Measurements from ENCODE around the gene DCAF6.

The DCAF6 gene

DNA sequence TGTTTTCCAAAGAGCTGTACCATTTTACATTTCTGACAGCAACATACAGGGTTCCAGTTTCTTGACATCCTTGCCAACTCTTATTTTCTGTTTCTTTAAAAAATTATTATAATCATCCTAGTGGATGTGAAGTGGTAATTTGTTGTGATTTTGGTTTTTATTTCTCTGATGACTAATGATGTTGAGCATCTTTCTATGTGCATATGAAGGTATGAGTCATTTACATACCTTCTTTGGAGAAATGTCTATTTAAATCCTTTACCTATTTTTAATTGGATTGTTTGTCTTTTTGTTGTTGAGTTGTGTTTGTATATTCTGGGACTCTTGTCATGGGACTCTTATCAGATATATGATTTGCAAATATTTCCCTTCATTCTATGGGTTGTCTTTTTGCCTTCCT is 21.2 kb downstream of the DCAF6 start:
- no peak for DNase-seq (ENCODE audit: low read depth, low spot score)
- H3K27me3 ChIP-seq (ENCODE audit: control insufficient read depth, insufficient read depth, low read length), result no peaks in the 10 kb centered on the region

DNA sequence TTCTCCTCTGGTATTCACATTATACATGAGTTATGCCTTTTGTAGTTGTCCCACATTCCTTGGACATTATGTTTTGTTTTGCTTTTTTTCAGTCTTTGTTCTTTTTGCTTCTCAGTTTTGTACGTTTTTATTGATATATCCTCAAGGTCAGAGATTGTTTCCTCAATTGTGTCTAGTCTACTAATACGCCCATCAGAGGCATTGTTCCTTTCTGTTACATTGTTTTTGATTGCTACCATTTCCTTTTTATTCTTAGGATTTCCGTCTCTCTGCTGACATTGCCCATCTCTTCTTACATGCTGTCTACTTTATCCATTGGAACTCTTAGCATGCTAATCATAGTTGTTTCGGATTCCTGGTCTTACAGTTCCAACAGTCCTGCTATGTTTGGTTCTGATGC is 28.2 kb downstream of the DCAF6 start:
- H3K27ac ChIP-seq (ENCODE audit: low read length), result no peak overlapping the region
- WGBS (ENCODE audit: insufficient coverage, insufficient read length), result no CpG with 5 or more reads among the region's 4 CpGs
- no peaks in the 10 kb centered on the region for H3K36me3 ChIP-seq (ENCODE audit: control insufficient read depth, insufficient read depth, low read length)
- no peaks in the 10 kb centered on the region for H3K9me3 ChIP-seq (ENCODE audit: control insufficient read depth, insufficient read depth, low read length)
- no peak overlapping the region for H3K4me3 ChIP-seq (ENCODE audit: low read length)
- DNase-seq (ENCODE audit: low read depth, low spot score), result no peak
- no peaks in the 10 kb centered on the region for H3K27me3 ChIP-seq (ENCODE audit: control insufficient read depth, insufficient read depth, low read length)
- no peaks in the 10 kb centered on the region for H3K4me1 ChIP-seq (ENCODE audit: control insufficient read depth, insufficient read depth, low read length)

More for the DNA sequence above, 21.2 kb downstream of the DCAF6 start:
- Histone ChIP-seq H3K27ac (ENCODE audit: low read length) (no peak overlapping the region), H3K4me1 (ENCODE audit: control insufficient read depth, insufficient read depth, low read length) (no peaks in the 10 kb centered on the region), H3K36me3 (ENCODE audit: control insufficient read depth, insufficient read depth, low read length) (no peaks in the 10 kb centered on the region; the same call in 1 of the 2 replicates), H3K9me3 (ENCODE audit: control insufficient read depth, insufficient read depth, low read length) (no peaks in the 10 kb centered on the region), H3K4me3 (ENCODE audit: low read length) (no peak overlapping the region)

DNA sequence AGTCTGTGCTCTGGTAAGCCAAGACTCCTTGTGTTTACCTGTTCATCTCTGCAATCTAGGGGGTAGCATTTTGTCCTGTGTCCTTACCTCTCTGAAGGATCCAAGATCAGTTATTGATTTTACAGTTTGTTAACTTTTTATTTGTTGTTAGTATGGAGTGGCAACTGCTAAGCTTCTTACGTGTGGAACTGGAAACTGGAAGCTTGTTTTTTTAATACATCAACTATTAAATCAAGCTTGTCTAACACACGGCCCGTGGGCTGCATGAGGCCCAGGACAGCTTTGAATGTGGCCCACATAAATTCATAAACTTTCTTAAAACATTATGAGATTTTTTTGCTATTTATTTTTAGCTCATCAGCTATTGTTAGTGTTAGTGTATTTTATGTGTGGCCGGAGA is 29.6 kb downstream of the DCAF6 start:
- Histone ChIP-seq H3K27me3 (ENCODE audit: control insufficient read depth, insufficient read depth, low read length) (no peaks in the 10 kb centered on the region), H3K9me3 (ENCODE audit: control insufficient read depth, insufficient read depth, low read length) (no peaks in the 10 kb centered on the region), H3K4me1 (ENCODE audit: control insufficient read depth, insufficient read depth, low read length) (no peaks in the 10 kb centered on the region), H3K4me3 (ENCODE audit: low read length) (no peak overlapping the region), H3K36me3 (ENCODE audit: control insufficient read depth, insufficient read depth, low read length) (no peaks in the 10 kb centered on the region), H3K27ac (ENCODE audit: low read length) (no peak overlapping the region)
- WGBS (ENCODE audit: insufficient coverage, insufficient read length), result no CpG with 5 or more reads among the region's 4 CpGs
- no peak for DNase-seq (ENCODE audit: low read depth, low spot score)

DNA sequence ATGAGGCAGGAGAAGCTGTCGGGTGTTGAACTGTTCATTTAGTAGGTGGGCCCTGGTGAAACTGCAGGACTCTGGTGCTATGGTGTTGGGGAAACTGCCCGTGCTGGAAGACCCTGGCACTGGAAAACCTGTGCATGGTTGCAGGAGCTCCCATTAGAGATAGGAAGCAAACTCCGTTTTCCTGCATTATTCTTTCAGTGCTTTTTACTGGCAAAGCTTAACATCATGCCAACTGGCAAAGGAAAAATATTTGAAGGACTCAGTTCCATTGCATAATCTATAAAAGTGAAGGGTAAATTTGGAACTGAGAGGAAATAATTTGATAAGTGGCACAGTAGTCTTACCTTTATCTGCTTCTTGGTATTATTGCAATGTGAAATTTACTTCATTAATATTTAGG is 32.1 kb downstream of the DCAF6 start:
- no CpG with 5 or more reads among the region's 3 CpGs for WGBS (ENCODE audit: insufficient coverage, insufficient read length)
- Histone ChIP-seq H3K4me3 (ENCODE audit: low read length) (no peak overlapping the region), H3K27ac (ENCODE audit: low read length) (no peak overlapping the region), H3K9me3 (ENCODE audit: control insufficient read depth, insufficient read depth, low read length) (no peaks in the 10 kb centered on the region), H3K4me1 (ENCODE audit: control insufficient read depth, insufficient read depth, low read length) (no peaks in the 10 kb centered on the region), H3K36me3 (ENCODE audit: control insufficient read depth, insufficient read depth, low read length) (no peaks in the 10 kb centered on the region), H3K27me3 (ENCODE audit: control insufficient read depth, insufficient read depth, low read length) (no peaks in the 10 kb centered on the region)
- no peak for DNase-seq (ENCODE audit: low read depth, low spot score)

DNA sequence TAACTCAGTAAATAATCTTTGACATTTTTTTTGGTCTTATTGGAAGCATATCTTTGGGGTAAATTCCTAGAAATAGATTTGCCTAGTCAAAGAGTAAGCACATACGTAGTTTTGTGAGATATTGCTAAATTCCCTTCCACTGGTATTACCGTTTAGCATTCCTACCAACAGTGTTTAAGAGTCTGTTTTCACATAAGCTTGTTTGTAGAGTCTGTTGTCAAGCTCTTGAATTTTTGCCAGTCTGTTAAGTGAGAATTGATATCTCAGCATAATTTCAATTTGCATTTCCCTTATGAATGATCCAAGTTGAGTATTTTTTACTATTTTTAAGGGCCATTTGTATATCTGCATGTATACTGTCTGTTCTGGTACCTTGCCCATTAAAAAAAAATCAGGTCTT is 37.3 kb downstream of the DCAF6 start:
- Histone ChIP-seq H3K27ac (ENCODE audit: low read length) (no peak overlapping the region), H3K4me3 (ENCODE audit: low read length) (no peak overlapping the region), H3K36me3 (ENCODE audit: control insufficient read depth, insufficient read depth, low read length) (0 out of 2 replicates have a peak, but pooled peaks cover 4% of the 10 kb centered on the region), H3K9me3 (ENCODE audit: control insufficient read depth, insufficient read depth, low read length) (no peaks in the 10 kb centered on the region), H3K27me3 (ENCODE audit: control insufficient read depth, insufficient read depth, low read length) (no peaks in the 10 kb centered on the region), H3K4me1 (ENCODE audit: control insufficient read depth, insufficient read depth, low read length) (no peaks in the 10 kb centered on the region)
- no CpG with 5 or more reads among the region's 2 CpGs for WGBS (ENCODE audit: insufficient coverage, insufficient read length)
- DNase-seq (ENCODE audit: low read depth, low spot score), result no peak

DNA sequence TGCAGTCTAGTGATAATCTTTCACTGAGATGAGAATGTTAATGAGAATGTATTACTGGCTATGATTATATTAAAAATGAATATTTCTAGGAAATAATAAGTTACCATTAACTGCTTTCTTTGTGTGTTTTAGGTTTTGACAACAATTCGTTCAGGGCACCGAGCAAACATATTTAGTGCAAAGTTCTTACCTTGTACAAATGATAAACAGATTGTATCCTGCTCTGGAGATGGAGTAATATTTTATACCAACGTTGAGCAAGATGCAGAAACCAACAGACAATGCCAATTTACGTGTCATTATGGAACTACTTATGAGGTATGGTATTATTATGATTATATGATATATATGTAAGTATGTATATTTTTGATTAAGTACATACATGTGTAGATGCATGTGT is 38.2 kb downstream of the DCAF6 start:
- no CpG with 5 or more reads among the region's 4 CpGs for WGBS (ENCODE audit: insufficient coverage, insufficient read length)
- Histone ChIP-seq H3K9me3 (ENCODE audit: control insufficient read depth, insufficient read depth, low read length) (no peaks in the 10 kb centered on the region), H3K4me1 (ENCODE audit: control insufficient read depth, insufficient read depth, low read length) (no peaks in the 10 kb centered on the region), H3K27me3 (ENCODE audit: control insufficient read depth, insufficient read depth, low read length) (no peaks in the 10 kb centered on the region), H3K36me3 (ENCODE audit: control insufficient read depth, insufficient read depth, low read length) (0 out of 2 replicates have a peak, but pooled peaks cover 4% of the 10 kb centered on the region), H3K4me3 (ENCODE audit: low read length) (no peak overlapping the region), H3K27ac (ENCODE audit: low read length) (no peak overlapping the region)
- no peak for DNase-seq (ENCODE audit: low read depth, low spot score)

DNA sequence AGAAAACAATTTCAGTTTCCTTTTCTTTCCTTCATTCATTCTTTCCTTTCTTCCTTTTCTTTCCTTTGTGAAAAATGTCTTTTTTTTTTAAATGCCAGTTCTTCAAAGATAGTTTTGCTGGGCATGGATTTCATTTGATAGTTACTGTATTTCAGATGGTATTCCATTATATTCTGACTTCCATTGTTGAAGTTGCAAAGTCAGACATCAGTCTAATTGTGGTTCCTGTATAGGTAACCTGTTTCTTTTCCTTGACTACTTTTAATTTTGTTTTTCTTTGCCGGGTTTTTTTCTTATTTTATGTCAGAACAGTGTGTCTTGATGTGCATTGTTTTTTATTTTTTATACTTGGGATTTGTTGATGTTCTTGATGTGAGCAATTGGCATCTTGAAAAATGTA is 40.8 kb downstream of the DCAF6 start:
- no CpG with 5 or more reads among the region's 1 CpG for whole genome bisulfite sequencing (ENCODE audit: insufficient coverage, insufficient read length)
- Histone ChIP-seq H3K27ac (ENCODE audit: low read length) (no peak overlapping the region), H3K4me1 (ENCODE audit: control insufficient read depth, insufficient read depth, low read length) (no peaks in the 10 kb centered on the region), H3K9me3 (ENCODE audit: control insufficient read depth, insufficient read depth, low read length) (no peaks in the 10 kb centered on the region), H3K4me3 (ENCODE audit: low read length) (no peak overlapping the region), H3K36me3 (ENCODE audit: control insufficient read depth, insufficient read depth, low read length) (0 out of 2 replicates have a peak, but pooled peaks cover 4% of the 10 kb centered on the region), H3K27me3 (ENCODE audit: control insufficient read depth, insufficient read depth, low read length) (no peaks in the 10 kb centered on the region)
- no peak for DNase-seq (ENCODE audit: low read depth, low spot score)

DNA sequence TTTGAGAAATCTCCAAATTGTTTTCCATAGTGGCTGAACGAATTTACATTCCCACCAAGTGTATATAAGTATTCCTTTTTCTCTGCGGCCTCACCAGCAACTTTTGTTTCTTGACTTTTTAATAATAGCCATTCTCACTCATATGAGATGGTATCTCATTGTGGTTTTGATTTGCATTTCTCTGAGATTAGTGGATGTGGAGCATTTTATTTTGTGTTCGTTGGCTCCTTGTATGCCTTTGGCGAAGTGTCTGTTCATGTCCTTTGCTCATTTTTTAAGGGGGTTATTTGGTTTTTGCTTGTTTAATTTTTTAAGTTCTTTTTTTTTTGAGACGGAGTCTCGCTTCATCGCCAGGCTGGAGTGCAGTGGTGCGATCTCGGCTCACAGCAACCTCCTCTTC is 45.5 kb downstream of the DCAF6 start:
- no CpG with 5 or more reads among the region's 9 CpGs for WGBS (ENCODE audit: insufficient coverage, insufficient read length)
- no peaks in the 10 kb centered on the region for H3K27me3 ChIP-seq (ENCODE audit: control insufficient read depth, insufficient read depth, low read length)

DNA sequence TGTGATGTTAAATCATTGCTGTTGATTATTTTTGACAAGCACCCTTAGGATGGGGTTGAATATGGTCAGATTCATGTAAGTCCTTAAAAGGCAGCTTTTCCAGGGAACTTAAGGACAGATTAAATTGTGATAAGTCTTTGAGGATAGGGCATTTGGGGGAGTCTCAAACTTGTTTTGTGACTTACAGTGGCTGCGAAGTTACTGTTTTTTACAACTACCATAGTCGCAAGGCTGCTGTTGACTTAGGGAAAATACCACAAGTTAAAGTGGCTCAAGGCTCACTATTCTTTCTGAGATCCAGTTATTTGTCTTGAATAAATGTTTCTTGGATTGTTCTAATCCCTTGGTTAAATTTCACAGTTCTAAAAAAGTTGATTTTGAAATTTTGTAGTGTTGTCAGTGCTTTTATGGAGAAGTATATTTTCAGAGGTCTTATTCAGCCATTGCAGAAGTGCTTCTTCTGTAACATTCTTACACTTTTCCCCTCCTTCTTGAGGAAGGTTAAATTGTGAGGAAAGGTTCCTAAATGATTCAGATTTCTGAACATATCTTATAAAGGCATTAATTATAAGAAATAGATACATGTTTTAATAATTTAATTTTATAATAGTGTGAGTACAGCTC is 47.4 kb downstream of the DCAF6 start:
- H3K9me3 ChIP-seq (ENCODE audit: control insufficient read depth, insufficient read depth, low read length), result no peaks in the 10 kb centered on the region
- no peaks in the 10 kb centered on the region for H3K4me1 ChIP-seq (ENCODE audit: control insufficient read depth, insufficient read depth, low read length)
- no peak overlapping the region for H3K27ac ChIP-seq (ENCODE audit: low read length)
- no peaks in the 10 kb centered on the region for H3K36me3 ChIP-seq (ENCODE audit: control insufficient read depth, insufficient read depth, low read length)
- H3K27me3 ChIP-seq (ENCODE audit: control insufficient read depth, insufficient read depth, low read length), result no peaks in the 10 kb centered on the region
- no peak overlapping the region for H3K4me3 ChIP-seq (ENCODE audit: low read length)
- WGBS (ENCODE audit: insufficient coverage, insufficient read length), result no CpG with 5 or more reads among the region's 2 CpGs
- no peak for DNase-seq (ENCODE audit: low read depth, low spot score)

More for the DNA sequence above, 45.5 kb downstream of the DCAF6 start:
- H3K27ac ChIP-seq (ENCODE audit: low read length), result no peak overlapping the region
- no peak for DNase-seq (ENCODE audit: low read depth, low spot score)
- no peaks in the 10 kb centered on the region for H3K9me3 ChIP-seq (ENCODE audit: control insufficient read depth, insufficient read depth, low read length)
- no peak overlapping the region for H3K4me3 ChIP-seq (ENCODE audit: low read length)
- no peaks in the 10 kb centered on the region for H3K36me3 ChIP-seq (ENCODE audit: control insufficient read depth, insufficient read depth, low read length)
- no peaks in the 10 kb centered on the region for H3K4me1 ChIP-seq (ENCODE audit: control insufficient read depth, insufficient read depth, low read length)

DNA sequence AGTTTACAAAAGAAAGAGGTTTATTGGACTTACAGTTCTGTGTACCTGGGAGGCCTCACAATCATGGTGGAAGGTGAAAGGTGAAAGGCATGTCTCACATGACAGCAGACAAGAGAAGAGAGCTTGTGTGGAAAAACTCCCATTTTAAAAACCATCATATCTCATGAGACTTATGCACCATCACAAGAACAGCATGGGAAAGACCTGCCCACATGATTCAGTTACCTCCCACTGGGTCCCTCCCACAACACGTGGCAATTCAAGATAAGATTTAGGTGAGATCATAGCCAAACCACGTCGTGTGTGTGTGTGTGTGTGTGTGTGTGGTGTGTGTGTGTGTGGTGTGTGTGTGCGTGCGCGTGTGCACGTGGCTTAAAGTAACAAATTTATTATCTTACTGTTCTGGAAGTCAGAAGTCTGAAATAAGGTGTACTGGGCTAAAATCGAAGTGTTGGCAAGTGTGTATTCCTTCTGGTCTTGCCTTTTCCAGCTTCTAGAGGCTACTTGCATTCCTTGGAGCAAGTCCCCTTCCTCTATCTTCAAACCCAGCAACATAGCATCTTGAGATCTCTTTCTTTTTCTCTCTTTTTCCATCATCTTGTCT is 48.5 kb downstream of the DCAF6 start:
- no peaks in the 10 kb centered on the region for H3K27me3 ChIP-seq (ENCODE audit: control insufficient read depth, insufficient read depth, low read length)
- H3K9me3 ChIP-seq (ENCODE audit: control insufficient read depth, insufficient read depth, low read length), result no peaks in the 10 kb centered on the region
- H3K27ac ChIP-seq (ENCODE audit: low read length), result no peak overlapping the region
- H3K4me1 ChIP-seq (ENCODE audit: control insufficient read depth, insufficient read depth, low read length), result no peaks in the 10 kb centered on the region
- WGBS (ENCODE audit: insufficient coverage, insufficient read length), result no CpG with 5 or more reads among the region's 8 CpGs
- no peaks in the 10 kb centered on the region for H3K36me3 ChIP-seq (ENCODE audit: control insufficient read depth, insufficient read depth, low read length)
- H3K4me3 ChIP-seq (ENCODE audit: low read length), result no peak overlapping the region
- no peak for DNase-seq (ENCODE audit: low read depth, low spot score)

DNA sequence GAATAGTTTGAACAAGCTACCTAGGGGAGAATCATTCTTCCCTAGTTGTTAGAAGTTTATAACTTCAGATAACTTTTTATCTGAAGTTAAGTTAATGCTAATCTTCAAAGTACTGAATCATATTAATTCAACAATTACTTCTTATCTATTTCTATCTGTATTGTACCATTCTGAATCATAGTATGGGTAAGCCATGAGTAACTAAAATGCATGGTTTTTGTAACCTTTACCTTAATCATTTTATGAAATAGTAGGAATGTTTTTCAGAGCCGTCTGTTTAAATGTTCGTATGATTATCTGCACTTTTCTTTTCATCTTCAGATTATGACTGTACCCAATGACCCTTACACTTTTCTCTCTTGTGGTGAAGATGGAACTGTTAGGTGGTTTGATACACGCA is 50.7 kb downstream of the DCAF6 start:
- no peak overlapping the region for H3K27ac ChIP-seq (ENCODE audit: low read length)
- H3K9me3 ChIP-seq (ENCODE audit: control insufficient read depth, insufficient read depth, low read length), result no peaks in the 10 kb centered on the region
- H3K27me3 ChIP-seq (ENCODE audit: control insufficient read depth, insufficient read depth, low read length), result no peaks in the 10 kb centered on the region
- no peaks in the 10 kb centered on the region for H3K36me3 ChIP-seq (ENCODE audit: control insufficient read depth, insufficient read depth, low read length)
- WGBS (ENCODE audit: insufficient coverage, insufficient read length), result no CpG with 5 or more reads among the region's 3 CpGs
- no peaks in the 10 kb centered on the region for H3K4me1 ChIP-seq (ENCODE audit: control insufficient read depth, insufficient read depth, low read length)
- H3K4me3 ChIP-seq (ENCODE audit: low read length), result no peak overlapping the region
- no peak for DNase-seq (ENCODE audit: low read depth, low spot score)
